ENCODE data around the gene DCDC2C. TPM values are rescaled to one million over a fixed set of nuclear protein-coding genes. Genes with fewer than 3 reads are reported as not detected.

DCDC2C gene
- total RNA-seq, 1 experiment from 2014 or later: not detected

GRCh38 chr2:3867469-3867868 lies 164.1 kb downstream of the DCDC2C start:
- ChIA-PET POLR2A (no interaction called here), CTCF (no interaction called here)
- peaks cover 82% of the 10 kb centered on the region for H3K9me3 Mint-ChIP-seq
- no peak overlapping the region for H3K27ac Mint-ChIP-seq
- H3K36me3 Mint-ChIP-seq: peaks cover 58% of the 10 kb centered on the region
- DNase-seq (ENCODE audit: low spot score): no peak
- H3K4me3 Mint-ChIP-seq: no peak overlapping the region
- no peaks in the 10 kb centered on the region for H3K4me1 Mint-ChIP-seq
- H3K27me3 Mint-ChIP-seq (ENCODE audit: low read depth): peaks cover 3% of the 10 kb centered on the region
- ATAC-seq: no peak
- TF ChIP-seq PRRX2 (CRISPR knock-in tag; IDR thresholded peaks at IDR 0.05) (no peak), JAZF1 (CRISPR knock-in tag; IDR thresholded peaks at IDR 0.05) (no peak), NR3C1 (CRISPR knock-in tag; conservative IDR thresholded peaks at IDR 0.05; ENCODE audit: low read depth) (no peak), RELA (CRISPR knock-in tag; IDR thresholded peaks at IDR 0.05; ENCODE audit: borderline replicate concordance) (no peak), GTF2I (CRISPR knock-in tag; conservative IDR thresholded peaks at IDR 0.05) (no peak), FOXK1 (CRISPR knock-in tag; IDR thresholded peaks at IDR 0.05) (no peak), HMGA2 (CRISPR knock-in tag; IDR thresholded peaks at IDR 0.05) (no peak), ZNF423 (CRISPR knock-in tag; IDR thresholded peaks at IDR 0.05) (no peak), KAT7 (CRISPR knock-in tag; IDR thresholded peaks at IDR 0.05; ENCODE audit: borderline replicate concordance) (no peak), CTCF (IDR thresholded peaks at IDR 0.05) (no peak), TP53 (CRISPR knock-in tag; IDR thresholded peaks at IDR 0.05) (no peak), CBFB (CRISPR knock-in tag; IDR thresholded peaks at IDR 0.05; ENCODE audit: low read depth) (no peak), SMAD4 (CRISPR knock-in tag; IDR thresholded peaks at IDR 0.05) (no peak), NFATC4 (CRISPR knock-in tag; IDR thresholded peaks at IDR 0.05) (no peak), HMGXB4 (CRISPR knock-in tag; IDR thresholded peaks at IDR 0.05) (no peak), ZNF671 (CRISPR knock-in tag; IDR thresholded peaks at IDR 0.05) (no peak), FOXP1 (CRISPR knock-in tag; IDR thresholded peaks at IDR 0.05; ENCODE audit: borderline replicate concordance) (no peak)
- TF ChIP-seq, protein P1, sequence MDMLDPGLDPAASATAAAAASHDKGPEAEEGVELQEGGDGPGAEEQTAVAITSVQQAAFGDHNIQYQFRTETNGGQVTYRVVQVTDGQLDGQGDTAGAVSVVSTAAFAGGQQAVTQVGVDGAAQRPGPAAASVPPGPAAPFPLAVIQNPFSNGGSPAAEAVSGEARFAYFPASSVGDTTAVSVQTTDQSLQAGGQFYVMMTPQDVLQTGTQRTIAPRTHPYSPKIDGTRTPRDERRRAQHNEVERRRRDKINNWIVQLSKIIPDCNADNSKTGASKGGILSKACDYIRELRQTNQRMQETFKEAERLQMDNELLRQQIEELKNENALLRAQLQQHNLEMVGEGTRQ (CRISPR knock-in tag; IDR thresholded peaks at IDR 0.05): no peak
- TF ChIP-seq, protein P2, sequence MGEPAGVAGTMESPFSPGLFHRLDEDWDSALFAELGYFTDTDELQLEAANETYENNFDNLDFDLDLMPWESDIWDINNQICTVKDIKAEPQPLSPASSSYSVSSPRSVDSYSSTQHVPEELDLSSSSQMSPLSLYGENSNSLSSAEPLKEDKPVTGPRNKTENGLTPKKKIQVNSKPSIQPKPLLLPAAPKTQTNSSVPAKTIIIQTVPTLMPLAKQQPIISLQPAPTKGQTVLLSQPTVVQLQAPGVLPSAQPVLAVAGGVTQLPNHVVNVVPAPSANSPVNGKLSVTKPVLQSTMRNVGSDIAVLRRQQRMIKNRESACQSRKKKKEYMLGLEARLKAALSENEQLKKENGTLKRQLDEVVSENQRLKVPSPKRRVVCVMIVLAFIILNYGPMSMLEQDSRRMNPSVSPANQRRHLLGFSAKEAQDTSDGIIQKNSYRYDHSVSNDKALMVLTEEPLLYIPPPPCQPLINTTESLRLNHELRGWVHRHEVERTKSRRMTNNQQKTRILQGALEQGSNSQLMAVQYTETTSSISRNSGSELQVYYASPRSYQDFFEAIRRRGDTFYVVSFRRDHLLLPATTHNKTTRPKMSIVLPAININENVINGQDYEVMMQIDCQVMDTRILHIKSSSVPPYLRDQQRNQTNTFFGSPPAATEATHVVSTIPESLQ (CRISPR knock-in tag; IDR thresholded peaks at IDR 0.05): no peak
- TF ChIP-seq, protein P3, sequence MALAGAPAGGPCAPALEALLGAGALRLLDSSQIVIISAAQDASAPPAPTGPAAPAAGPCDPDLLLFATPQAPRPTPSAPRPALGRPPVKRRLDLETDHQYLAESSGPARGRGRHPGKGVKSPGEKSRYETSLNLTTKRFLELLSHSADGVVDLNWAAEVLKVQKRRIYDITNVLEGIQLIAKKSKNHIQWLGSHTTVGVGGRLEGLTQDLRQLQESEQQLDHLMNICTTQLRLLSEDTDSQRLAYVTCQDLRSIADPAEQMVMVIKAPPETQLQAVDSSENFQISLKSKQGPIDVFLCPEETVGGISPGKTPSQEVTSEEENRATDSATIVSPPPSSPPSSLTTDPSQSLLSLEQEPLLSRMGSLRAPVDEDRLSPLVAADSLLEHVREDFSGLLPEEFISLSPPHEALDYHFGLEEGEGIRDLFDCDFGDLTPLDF (CRISPR knock-in tag; IDR thresholded peaks at IDR 0.05): no peak

All from WTC11 (cell line).